Measurements from ENCODE around the gene DYNC2LI1. TPM values are rescaled to one million over a fixed set of nuclear protein-coding genes. Genes with fewer than 3 reads are reported as not detected.

The DYNC2LI1 gene
- total RNA-seq, 4 donors from 2014 or later, result 13.6 to 20.4 (median 17.7) TPM

GRCh38 chr2:43738257-43738656 lies 35.6 kb upstream of the DYNC2LI1 start:
- TF ChIP-seq POLR2A (IDR thresholded peaks at IDR 0.05) (no peak), CTCF (IDR thresholded peaks at IDR 0.05) (no peak)
- intact Hi-C loops (cut with DNase I; ENCODE audit: low total_unique reads), result no loop called here
- WGBS, 2 donors, result 90% methylated on average over 2 of the region's 2 CpGs
- DNase-seq (ENCODE audit: low spot score in 2 of 2), result no peak
- H3K4me3 ChIP-seq (ENCODE audit: low read depth, poor library complexity, severe bottlenecking), result no peak overlapping the region

- DNase-seq (ENCODE audit: low spot score in 2 of 2), result no peak
- intact Hi-C loops (cut with DNase I; ENCODE audit: low total_unique reads), result no loop called here
- WGBS, 2 donors, result 83 to 88% methylated on average over 5 of the region's 5 CpGs
- no peak for TF ChIP-seq CTCF (IDR thresholded peaks at IDR 0.05)
- no peak for TF ChIP-seq POLR2A (IDR thresholded peaks at IDR 0.05)
- no peak overlapping the region for H3K4me3 ChIP-seq (ENCODE audit: low read depth, poor library complexity, severe bottlenecking)
Measured at GRCh38 chr2:43743706-43744105, 30.1 kb upstream of the DYNC2LI1 start.

GRCh38 chr2:43745457-43745856 lies 28.4 kb upstream of the DYNC2LI1 start:
- TF ChIP-seq CTCF (IDR thresholded peaks at IDR 0.05), result no peak
- TF ChIP-seq POLR2A (IDR thresholded peaks at IDR 0.05), result no peak
- 72 to 74% methylated on average over 3 of the region's 3 CpGs for WGBS, 2 donors
- intact Hi-C loops (cut with DNase I; ENCODE audit: low total_unique reads), result no loop called here
- DNase-seq (ENCODE audit: low spot score in 2 of 2), result no peak
- no peak overlapping the region for H3K4me3 ChIP-seq (ENCODE audit: low read depth, poor library complexity, severe bottlenecking)

- no peak for DNase-seq (ENCODE audit: low spot score in 2 of 2)
- WGBS, 2 donors, result 61 to 76% methylated on average over 5 of the region's 5 CpGs
- TF ChIP-seq POLR2A (IDR thresholded peaks at IDR 0.05) (no peak), CTCF (IDR thresholded peaks at IDR 0.05) (no peak)
- no peak overlapping the region for H3K4me3 ChIP-seq (ENCODE audit: low read depth, poor library complexity, severe bottlenecking)
- intact Hi-C loops (cut with DNase I; ENCODE audit: low total_unique reads), result no loop called here
Measured at GRCh38 chr2:43748333-43748732, 25.5 kb upstream of the DYNC2LI1 start.

GRCh38 chr2:43749583-43749982 lies 24.3 kb upstream of the DYNC2LI1 start:
- no peak for TF ChIP-seq CTCF (IDR thresholded peaks at IDR 0.05)
- TF ChIP-seq POLR2A (IDR thresholded peaks at IDR 0.05), result no peak
- intact Hi-C loops (cut with DNase I; ENCODE audit: low total_unique reads), result no loop called here
- 52 to 58% methylated on average over 3 of the region's 3 CpGs for WGBS, 2 donors
- DNase-seq (ENCODE audit: low spot score in 2 of 2), result no peak
- H3K4me3 ChIP-seq (ENCODE audit: low read depth, poor library complexity, severe bottlenecking), result no peak overlapping the region

GRCh38 chr2:43751476-43751990 lies 22.3 kb upstream of the DYNC2LI1 start:
- WGBS, 2 donors, result 92 to 98% methylated on average over 5 of the region's 5 CpGs
- TF ChIP-seq CTCF (IDR thresholded peaks at IDR 0.05) (no peak), POLR2A (IDR thresholded peaks at IDR 0.05) (no peak)
- intact Hi-C loops (cut with DNase I; ENCODE audit: low total_unique reads), result no loop called here
- no peak overlapping the region for H3K4me3 ChIP-seq (ENCODE audit: low read depth, poor library complexity, severe bottlenecking)
- no peak for DNase-seq (ENCODE audit: low spot score in 2 of 2)
